ENCODE data around the gene GPR179.

GRCh38 chr17:38332735-38333134 lies 11.0 kb downstream of the GPR179 start:
- TF ChIP-seq EZH2phosphoT487 (IDR thresholded peaks at IDR 0.05; ENCODE audit: insufficient read depth, low read depth) = no peak
- no peak for TF ChIP-seq EZH2 (IDR thresholded peaks at IDR 0.05; ENCODE audit: insufficient read depth, poor library complexity, severe bottlenecking)

Data from GM23248 (cell line).